Measurements from ENCODE around the gene LYPD3.

GRCh38 chr19:43476606-43477005, 11.2 kb upstream of the LYPD3 start:
- TF ChIP-seq CTCF (IDR thresholded peaks at IDR 0.05; ENCODE audit: low read depth, low read length), result no peak
- no peak for TF ChIP-seq MYC (IDR thresholded peaks at IDR 0.05; ENCODE audit: low read depth, low read length)
